Activated naive CD4-positive, alpha-beta T cell treated with anti-CD3 and anti-CD28 coated beads, Interleukin-2, amount 50 U/mL, for 24 hours (primary cell): ENCODE data around the gene SMC6.

ENCODE experiments used
- H3K27ac Mint-ChIP-seq: one replicate; pipeline ENCODE4 v1.8.0; 2021; ENCODE audit warnings: mild to moderate bottlenecking, mixed read lengths
- H3K27me3 Mint-ChIP-seq: one replicate; pipeline ENCODE4 v1.8.0; 2021; ENCODE audit warnings: mixed read lengths
- H3K36me3 Mint-ChIP-seq: one replicate; pipeline ENCODE4 v1.8.0; 2021; ENCODE audit warnings: mixed read lengths
- H3K4me1 Mint-ChIP-seq: one replicate; pipeline ENCODE4 v1.8.0; 2021; ENCODE audit warnings: mixed read lengths
- H3K4me3 Mint-ChIP-seq: one replicate; pipeline ENCODE4 v1.8.0; 2021; ENCODE audit warnings: mild to moderate bottlenecking, mixed read lengths
- H3K9me3 Mint-ChIP-seq: one replicate; pipeline ENCODE4 v1.8.0; 2021; ENCODE audit warnings: mixed read lengths

The SMC6 gene

DNA sequence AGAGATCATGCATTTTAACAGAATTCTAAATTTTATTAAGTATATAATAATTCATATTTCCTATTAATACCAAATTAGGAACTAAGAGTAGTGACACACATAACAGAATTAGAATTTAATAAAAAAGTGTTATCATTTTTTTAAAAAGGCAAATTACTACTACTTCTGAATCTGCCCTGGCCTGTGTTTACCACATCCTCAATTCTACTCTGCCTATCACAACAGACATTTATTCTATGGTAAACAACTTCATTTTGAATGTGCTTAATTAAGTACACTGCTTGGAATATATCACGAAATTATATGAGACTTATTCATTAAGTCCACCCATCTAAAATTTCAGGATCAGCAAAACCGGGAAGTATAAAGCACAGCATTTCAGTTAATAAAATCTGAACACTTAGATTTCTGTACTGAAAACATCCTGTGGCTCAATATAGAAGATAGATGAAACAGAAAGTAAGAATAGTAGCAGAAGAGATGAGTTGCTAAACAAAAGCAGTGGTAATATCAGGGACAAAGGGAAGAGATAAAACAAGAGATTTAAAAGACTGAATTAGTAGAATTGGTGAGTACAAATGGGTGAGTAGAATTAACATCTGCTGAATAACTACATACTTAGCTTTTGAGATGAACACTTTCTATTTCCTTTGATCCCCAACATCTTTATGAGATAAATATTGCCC, 3.7 kb downstream of the SMC6 start:
- Mint-ChIP-seq H3K9me3 (no peaks in the 10 kb centered on the region), H3K4me3 (no peak overlapping the region), H3K27ac (no peak overlapping the region), H3K4me1 (peaks cover 24% of the 10 kb centered on the region), H3K27me3 (no peaks in the 10 kb centered on the region), H3K36me3 (peaks cover 1% of the 10 kb centered on the region)

DNA sequence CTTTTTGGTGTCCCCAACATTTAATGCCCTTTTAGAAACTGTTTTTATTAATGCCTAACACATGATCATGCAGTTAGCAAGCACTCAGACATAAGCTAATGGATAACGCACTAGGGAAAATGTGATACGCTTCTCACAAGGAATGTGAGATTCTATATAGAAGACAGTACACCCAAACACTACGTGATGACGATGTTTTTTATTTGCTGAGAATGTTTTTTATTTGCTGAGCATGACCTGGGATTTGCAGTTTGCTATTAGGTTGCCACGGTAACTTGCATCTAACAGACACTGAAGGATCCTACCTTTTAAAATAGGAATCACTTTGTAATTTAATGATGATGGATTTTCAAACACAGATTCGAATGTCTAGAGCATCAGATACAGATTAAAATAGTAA, 4.9 kb downstream of the SMC6 start:
- H3K4me3 Mint-ChIP-seq, result no peak overlapping the region
- peaks cover 21% of the 10 kb centered on the region for H3K4me1 Mint-ChIP-seq
- H3K27me3 Mint-ChIP-seq, result no peaks in the 10 kb centered on the region
- peaks cover 6% of the 10 kb centered on the region for H3K36me3 Mint-ChIP-seq
- H3K9me3 Mint-ChIP-seq, result no peaks in the 10 kb centered on the region
- no peak overlapping the region for H3K27ac Mint-ChIP-seq

DNA sequence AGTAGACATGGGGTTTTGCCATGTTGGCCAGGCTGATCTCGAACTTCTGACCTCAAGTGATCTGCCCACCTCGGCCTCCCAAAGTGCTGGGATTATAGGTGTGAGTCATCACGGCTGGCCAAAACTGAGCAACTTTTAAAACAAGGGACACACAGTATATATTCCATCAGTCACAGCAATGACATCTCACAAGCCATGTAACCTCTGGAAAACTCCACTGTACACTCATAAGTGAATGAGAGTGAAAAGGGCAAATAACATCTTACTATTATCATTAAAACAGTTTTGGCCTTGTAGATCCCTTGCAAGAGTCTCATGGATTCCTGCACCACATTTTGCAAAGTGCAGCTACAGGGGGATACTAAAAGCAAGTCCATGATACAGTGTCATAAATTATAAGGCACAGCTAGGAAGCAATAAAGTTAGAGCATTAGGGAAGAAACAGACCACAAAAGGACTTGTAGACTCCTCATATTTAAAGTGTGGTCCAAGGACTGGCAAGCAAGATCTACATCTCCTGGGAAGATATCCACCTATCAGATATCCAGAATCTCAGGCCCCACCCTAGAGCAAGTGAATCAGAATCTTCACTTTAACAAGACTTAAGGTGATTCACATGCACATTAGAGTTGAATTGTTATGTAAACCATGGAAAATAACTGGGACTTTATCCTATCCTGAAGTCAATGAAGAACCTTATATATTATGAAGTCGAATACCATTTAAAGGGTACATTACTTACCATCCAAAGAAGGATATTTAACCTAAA, 5.7 kb downstream of the SMC6 start:
- H3K4me3 Mint-ChIP-seq, result no peak overlapping the region
- H3K27me3 Mint-ChIP-seq, result no peaks in the 10 kb centered on the region
- no peak overlapping the region for H3K27ac Mint-ChIP-seq
- no peaks in the 10 kb centered on the region for H3K9me3 Mint-ChIP-seq
- peaks cover 18% of the 10 kb centered on the region for H3K4me1 Mint-ChIP-seq
- peaks cover 6% of the 10 kb centered on the region for H3K36me3 Mint-ChIP-seq

DNA sequence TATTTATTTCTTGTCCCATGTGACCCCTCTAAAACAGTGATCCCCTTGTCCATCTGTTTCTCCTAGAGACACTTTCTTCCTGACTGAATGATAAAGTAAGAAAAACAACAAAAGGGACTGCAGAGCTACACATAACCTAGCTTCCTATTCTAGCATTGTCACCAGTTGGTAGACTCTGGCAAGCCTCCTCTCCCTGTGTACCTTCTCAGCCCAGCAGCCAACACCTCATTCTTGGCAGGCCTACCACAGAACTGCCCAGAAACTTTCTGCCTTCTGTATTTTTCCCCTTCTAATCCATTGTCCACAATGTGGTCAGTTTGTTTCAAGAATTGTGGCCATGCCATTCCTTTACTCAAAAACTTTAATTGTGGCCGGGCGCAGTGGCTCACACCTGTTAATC, 13.4 kb downstream of the SMC6 start:
- Mint-ChIP-seq H3K4me3 (no peak overlapping the region), H3K27ac (no peak overlapping the region), H3K27me3 (no peaks in the 10 kb centered on the region), H3K9me3 (no peaks in the 10 kb centered on the region), H3K4me1 (peaks cover 5% of the 10 kb centered on the region), H3K36me3 (peaks cover 27% of the 10 kb centered on the region)

DNA sequence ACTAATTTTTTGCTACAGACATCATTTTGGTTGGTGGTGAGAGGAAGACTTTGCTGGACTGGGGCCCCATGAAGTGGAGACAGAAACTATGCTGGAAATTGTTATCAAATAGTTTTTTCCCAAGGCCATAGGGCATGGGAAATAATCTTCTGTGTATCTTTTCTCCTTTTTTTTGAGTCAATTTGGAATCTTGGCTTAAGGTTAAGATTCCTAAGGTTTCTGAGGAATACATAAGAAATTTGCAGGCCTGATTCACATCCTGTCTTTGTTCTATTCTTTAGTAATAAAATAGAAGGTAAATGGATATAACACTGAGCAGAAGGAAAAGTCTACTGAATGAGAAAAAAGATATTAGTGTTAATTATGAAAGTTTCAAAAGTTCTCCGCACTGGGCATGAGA, 16.6 kb downstream of the SMC6 start:
- H3K36me3 Mint-ChIP-seq, result peaks cover 25% of the 10 kb centered on the region
- no peaks in the 10 kb centered on the region for H3K9me3 Mint-ChIP-seq
- peaks cover 5% of the 10 kb centered on the region for H3K4me1 Mint-ChIP-seq

DNA sequence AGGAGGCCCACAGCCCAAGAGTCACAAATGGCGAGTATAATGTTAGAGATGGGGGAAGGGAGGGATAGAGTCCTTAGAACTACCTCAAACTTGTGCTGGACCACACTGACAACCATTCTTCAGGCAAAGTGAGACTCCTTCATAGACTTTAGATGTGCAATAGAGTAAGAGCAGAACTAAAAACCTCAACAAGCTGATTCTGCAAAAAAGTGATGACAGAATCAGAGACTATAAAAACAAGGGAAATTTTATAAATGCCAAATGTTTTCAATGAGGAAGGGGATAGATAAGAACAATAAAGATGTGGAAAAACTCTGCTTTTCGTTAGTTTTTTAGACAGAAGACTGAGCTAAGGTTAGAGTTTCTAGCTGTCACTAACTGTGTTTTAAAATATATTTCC, 17.7 kb downstream of the SMC6 start:
- Mint-ChIP-seq H3K36me3 (peaks cover 25% of the 10 kb centered on the region), H3K4me3 (no peak overlapping the region), H3K4me1 (peaks cover 2% of the 10 kb centered on the region), H3K27me3 (no peaks in the 10 kb centered on the region), H3K27ac (no peak overlapping the region), H3K9me3 (no peaks in the 10 kb centered on the region)

More for the DNA sequence above, 16.6 kb downstream of the SMC6 start:
- H3K27ac Mint-ChIP-seq, result no peak overlapping the region
- H3K4me3 Mint-ChIP-seq, result no peak overlapping the region
- no peaks in the 10 kb centered on the region for H3K27me3 Mint-ChIP-seq

DNA sequence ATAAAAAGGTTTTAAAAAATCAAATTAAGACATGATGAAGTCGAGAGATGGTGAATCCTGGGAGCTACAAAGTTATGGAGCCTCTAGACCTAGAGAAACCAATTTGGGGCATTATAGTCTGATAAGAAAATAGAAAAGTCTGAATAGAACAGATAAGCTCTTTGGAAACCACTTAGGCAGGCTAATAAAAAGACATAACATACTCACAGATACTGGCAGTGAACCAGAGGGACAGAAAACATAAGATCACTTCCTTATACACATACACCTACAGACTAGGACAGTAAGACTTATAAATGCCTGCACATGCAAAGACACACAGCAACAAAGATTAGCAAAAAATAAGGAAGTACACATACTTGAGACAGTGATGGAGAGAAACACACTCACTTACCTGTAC, 20.0 kb downstream of the SMC6 start:
- Mint-ChIP-seq H3K4me3 (no peak overlapping the region), H3K27me3 (no peaks in the 10 kb centered on the region), H3K9me3 (no peaks in the 10 kb centered on the region), H3K36me3 (peaks cover 23% of the 10 kb centered on the region), H3K4me1 (no peaks in the 10 kb centered on the region), H3K27ac (no peak overlapping the region)

DNA sequence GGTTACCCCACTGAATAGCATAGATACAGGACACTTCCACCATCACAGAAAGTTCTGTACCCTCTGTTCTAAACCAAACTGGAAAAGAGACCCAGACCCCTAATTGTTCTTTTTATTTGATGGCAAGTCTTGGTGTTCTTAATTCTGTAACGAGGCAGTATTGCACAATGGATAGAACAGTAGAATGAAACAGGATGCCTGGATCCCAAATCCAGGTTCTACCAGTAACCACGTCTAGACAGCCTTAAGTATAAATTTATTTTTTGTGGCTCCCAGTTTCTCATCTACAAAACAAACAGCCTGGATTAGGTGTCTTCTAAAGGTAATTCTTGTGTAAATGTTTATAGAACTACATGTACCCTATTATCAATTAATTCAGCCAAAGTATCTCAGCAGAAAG, 23.7 kb downstream of the SMC6 start:
- Mint-ChIP-seq H3K36me3 (peaks cover 9% of the 10 kb centered on the region), H3K4me1 (no peaks in the 10 kb centered on the region), H3K27ac (no peak overlapping the region), H3K9me3 (no peaks in the 10 kb centered on the region), H3K4me3 (no peak overlapping the region), H3K27me3 (no peaks in the 10 kb centered on the region)

DNA sequence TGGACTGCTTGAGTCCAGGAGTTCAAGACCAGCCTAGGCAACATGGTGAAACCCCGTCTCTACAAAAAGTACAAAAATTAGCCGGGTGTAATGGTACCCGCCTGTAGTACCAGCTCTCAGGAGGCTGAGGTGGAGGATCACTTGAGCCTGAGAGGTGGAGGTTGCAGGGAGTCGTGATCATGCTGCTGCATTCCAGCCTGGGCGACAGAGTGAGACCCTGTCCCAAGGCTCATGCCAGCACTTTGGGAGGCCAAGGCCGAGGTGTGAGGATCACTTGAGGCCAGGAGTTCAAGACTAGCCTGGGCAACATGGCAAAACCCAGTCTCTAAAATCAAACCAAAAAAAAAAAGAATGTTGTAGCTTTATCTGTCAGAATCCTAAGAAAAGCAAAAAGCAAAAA, 25.4 kb downstream of the SMC6 start:
- no peak overlapping the region for H3K4me3 Mint-ChIP-seq
- no peaks in the 10 kb centered on the region for H3K9me3 Mint-ChIP-seq
- no peaks in the 10 kb centered on the region for H3K27me3 Mint-ChIP-seq
- no peaks in the 10 kb centered on the region for H3K4me1 Mint-ChIP-seq
- H3K36me3 Mint-ChIP-seq, result peaks cover 7% of the 10 kb centered on the region
- no peak overlapping the region for H3K27ac Mint-ChIP-seq

DNA sequence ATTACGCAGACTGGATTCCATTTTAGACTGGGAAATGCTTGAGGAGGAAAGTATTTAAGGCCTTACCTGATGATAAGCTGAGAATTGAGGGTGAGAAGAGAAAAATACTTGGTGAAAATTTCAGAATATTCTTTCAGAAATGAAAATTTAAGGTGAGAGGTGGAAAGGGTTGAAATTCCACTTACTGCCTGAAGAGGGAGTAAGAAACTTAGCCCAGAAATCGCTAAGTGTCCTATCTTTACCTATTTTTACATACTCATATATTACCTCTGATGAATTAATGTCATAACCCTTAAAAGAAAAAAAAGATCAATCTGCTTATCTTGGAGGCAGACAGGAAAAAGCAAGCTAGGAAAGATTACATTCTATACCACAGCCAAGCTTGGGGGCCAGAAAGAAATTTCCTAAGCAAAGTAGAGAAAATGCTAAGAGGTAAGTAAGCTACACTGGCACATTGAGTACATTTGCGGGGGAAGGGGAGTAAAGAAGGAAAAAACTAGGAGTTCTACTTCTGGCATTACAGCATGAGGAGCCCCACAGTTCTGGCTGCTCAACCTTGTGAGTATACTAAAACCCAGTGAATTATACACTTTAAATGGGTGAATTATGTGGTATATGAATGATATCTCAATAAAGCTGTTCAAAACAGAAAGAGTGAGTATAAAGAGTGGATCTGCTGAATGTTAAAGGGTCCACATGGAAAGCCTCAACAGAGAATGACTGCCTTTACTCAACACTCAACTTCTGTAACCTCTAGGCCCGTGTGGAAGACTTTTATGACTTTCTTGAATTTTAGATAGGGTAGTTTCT, 33.8 kb downstream of the SMC6 start:
- Mint-ChIP-seq H3K27ac (no peak overlapping the region), H3K36me3 (peaks cover 8% of the 10 kb centered on the region), H3K4me1 (peaks cover 3% of the 10 kb centered on the region), H3K27me3 (no peaks in the 10 kb centered on the region), H3K9me3 (no peaks in the 10 kb centered on the region), H3K4me3 (no peak overlapping the region)

DNA sequence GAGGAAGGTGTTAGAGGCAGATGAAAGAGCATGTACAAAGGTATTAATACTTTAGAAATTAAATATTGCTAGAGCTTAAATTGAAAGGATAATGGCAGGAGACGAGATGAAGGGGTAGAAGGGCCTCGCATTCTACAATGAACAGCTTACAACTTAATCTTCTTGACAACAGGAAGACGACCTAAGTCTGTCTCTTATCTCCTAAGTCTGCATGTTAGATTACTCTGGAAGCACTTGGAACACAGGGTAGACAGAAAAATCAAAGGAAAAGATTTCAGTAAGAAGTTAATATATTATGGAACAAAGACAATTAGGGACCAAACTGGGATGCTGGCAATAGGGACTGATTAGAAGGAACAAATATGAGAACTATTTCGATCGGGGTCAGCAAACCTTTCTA, 34.9 kb downstream of the SMC6 start:
- H3K9me3 Mint-ChIP-seq, result no peaks in the 10 kb centered on the region
- peaks cover 3% of the 10 kb centered on the region for H3K4me1 Mint-ChIP-seq
- no peaks in the 10 kb centered on the region for H3K27me3 Mint-ChIP-seq
- no peak overlapping the region for H3K4me3 Mint-ChIP-seq
- peaks cover 10% of the 10 kb centered on the region for H3K36me3 Mint-ChIP-seq
- no peak overlapping the region for H3K27ac Mint-ChIP-seq

DNA sequence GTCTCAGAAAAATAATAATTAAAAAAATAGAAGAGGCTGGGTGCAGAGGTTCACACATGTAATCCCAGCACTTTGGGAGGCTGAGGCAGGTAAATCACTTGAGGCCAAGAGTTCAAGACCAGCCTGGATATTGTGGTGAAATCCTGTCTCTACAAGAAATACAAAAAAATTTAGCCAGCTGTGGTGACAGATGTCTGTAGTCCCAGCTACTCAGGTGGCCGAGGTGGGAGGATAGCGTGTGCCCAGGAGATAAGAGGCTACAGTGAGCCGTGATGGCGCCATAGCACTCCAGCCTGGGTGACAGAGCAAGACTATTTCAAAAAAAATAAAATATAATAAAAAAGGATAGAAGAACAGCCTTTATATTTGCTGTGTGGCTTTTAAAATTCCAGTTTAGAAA, 35.9 kb downstream of the SMC6 start:
- Mint-ChIP-seq H3K9me3 (no peaks in the 10 kb centered on the region), H3K36me3 (peaks cover 15% of the 10 kb centered on the region), H3K27ac (no peak overlapping the region), H3K4me1 (peaks cover 3% of the 10 kb centered on the region), H3K4me3 (no peak overlapping the region), H3K27me3 (no peaks in the 10 kb centered on the region)

DNA sequence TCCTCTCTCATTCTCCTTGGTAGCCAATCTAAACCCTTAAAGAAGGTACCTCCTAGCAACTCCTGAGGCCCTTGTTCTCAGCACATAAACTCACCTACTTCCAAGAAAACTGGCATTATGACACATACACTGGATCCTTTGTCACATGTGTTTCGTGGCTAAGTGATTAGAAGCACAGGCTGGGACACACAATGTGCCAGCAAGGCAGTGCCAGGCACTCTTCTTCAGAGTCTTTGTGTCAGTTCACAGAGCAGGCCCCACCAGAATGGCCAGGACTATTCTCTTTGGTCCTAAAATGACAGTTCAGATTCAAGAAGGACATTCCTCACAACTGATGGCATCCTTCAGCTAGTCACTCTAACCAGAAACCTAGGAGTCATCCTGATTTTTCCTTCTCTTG, 40.3 kb downstream of the SMC6 start:
- Mint-ChIP-seq H3K36me3 (peaks cover 16% of the 10 kb centered on the region), H3K4me1 (no peaks in the 10 kb centered on the region), H3K9me3 (no peaks in the 10 kb centered on the region), H3K27ac (peak overlapping the region; percentile 5), H3K4me3 (no peak overlapping the region), H3K27me3 (no peaks in the 10 kb centered on the region)

DNA sequence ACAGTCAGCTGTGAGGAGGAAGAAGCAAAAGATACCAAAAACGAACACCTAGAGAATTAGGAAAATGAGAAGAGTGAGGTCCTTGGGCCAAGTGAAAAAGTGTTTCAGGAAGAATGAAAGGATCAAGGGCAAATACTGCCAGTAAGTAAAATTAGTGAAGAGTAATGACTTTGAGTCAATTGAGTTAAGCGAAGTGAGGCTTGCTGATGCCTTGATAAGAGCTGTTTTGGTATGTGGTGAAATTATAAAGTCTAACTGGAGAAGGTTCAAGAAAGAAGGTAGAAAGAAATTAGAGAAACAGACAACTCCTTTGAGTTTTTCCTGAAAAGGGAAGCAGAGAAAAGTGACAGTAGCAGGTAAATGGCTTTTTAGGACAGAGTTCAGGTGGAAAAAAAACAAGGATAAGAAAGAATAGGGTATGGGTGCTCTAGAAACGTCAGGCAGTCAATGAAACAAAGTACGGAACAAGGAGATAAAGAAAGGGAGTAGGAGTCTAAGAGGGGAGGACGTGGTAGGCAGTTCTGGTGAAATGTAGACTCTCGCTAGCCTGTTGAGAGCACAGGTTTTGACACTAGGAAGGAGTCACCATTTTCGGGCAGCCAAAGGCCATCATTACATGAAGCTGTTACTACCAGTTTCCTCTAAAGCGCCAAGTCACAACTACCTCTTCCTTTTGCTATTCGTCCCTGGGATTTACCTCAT, 42.9 kb downstream of the SMC6 start:
- H3K4me1 Mint-ChIP-seq, result no peaks in the 10 kb centered on the region
- H3K27ac Mint-ChIP-seq, result no peak overlapping the region
- H3K4me3 Mint-ChIP-seq, result no peak overlapping the region
- no peaks in the 10 kb centered on the region for H3K27me3 Mint-ChIP-seq
- no peaks in the 10 kb centered on the region for H3K9me3 Mint-ChIP-seq
- H3K36me3 Mint-ChIP-seq, result peaks cover 17% of the 10 kb centered on the region

DNA sequence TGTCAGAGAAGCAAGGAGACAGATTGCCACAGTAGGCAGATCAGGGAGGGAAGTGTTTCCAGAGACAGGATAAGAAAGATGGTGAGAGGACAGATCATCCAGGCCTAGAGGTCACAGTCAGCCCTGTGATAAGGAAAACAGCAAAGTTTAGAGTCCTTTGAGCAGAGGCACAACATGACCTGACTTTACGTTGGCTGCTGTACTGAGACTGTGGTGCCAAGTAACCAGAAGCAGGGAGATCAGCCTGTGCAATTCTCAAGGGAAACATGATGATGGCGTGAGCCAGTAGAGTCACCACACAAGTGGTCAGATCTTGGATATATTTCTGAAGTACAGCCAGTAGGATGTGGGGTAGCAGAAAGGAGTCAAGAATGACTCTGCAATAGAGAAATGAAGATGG, 43.7 kb downstream of the SMC6 start:
- no peaks in the 10 kb centered on the region for H3K27me3 Mint-ChIP-seq
- H3K4me3 Mint-ChIP-seq, result no peak overlapping the region
- no peaks in the 10 kb centered on the region for H3K9me3 Mint-ChIP-seq
- peaks cover 15% of the 10 kb centered on the region for H3K36me3 Mint-ChIP-seq
- H3K27ac Mint-ChIP-seq, result no peak overlapping the region
- H3K4me1 Mint-ChIP-seq, result no peaks in the 10 kb centered on the region
